Pulmonary artery endothelial cell (primary cell): ENCODE results near the gene XYLT2. TPM values are rescaled to one million over a fixed set of nuclear protein-coding genes. Genes with fewer than 3 reads are reported as not detected.

Experiments
- DNase-seq: peaks from one replicate; pipeline ENCODE4 v3.0.0-alpha.2; 2011; ENCODE audit warnings: low read depth, low spot score
- total RNA-seq: library from RNA; depleted of rRNA; stranded (reverse); fragments of >200 nt; gene quantifications from 2 replicates; pipeline ENCODE4 v1.2.3, GENCODE V29; 2014

Gene XYLT2
- total RNA-seq, 1 donor from 2014 or later: 41.8 TPM

DNA sequence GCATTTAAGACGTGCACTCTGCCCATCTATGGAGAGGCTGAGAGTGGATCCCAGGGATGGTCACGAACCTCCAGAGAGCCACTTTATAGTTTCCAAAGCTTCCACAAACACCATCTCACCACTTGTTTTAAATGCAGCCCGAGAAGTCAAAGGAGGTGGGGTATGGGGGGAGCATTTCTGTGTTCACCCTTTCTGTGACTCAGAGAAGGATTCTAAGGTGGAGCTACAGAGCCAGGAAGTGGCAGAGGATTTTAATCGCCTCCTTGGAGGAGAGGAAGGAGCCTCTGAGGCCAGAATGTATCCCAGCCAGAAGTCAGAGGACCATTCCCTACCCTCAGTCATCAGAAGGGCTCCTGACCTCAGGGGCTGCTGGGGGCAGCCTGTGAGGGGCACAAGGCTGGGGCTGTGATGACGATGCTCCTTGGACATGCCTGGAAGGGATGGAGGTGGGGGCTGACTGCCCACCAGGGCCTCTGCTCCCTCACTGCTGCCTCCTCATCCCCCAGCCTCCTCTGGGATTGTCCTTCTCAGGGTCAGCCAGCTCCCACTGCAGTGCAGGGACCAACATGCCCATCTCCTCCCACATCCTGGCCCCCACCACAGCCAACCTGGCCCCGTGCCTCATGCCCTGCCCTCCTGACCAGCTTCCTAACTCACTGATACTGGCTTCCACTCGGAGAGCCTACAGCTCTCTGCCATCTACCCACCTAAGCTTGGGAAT lies 2.8 kb downstream of the XYLT2 start:
- no peak for DNase-seq

GRCh38 chr17:50349243-50349600 lies 3.3 kb downstream of the XYLT2 start:
- DNase-seq: no peak

GRCh38 chr17:50350733-50351132 lies 4.8 kb downstream of the XYLT2 start:
- no peak for DNase-seq

DNA sequence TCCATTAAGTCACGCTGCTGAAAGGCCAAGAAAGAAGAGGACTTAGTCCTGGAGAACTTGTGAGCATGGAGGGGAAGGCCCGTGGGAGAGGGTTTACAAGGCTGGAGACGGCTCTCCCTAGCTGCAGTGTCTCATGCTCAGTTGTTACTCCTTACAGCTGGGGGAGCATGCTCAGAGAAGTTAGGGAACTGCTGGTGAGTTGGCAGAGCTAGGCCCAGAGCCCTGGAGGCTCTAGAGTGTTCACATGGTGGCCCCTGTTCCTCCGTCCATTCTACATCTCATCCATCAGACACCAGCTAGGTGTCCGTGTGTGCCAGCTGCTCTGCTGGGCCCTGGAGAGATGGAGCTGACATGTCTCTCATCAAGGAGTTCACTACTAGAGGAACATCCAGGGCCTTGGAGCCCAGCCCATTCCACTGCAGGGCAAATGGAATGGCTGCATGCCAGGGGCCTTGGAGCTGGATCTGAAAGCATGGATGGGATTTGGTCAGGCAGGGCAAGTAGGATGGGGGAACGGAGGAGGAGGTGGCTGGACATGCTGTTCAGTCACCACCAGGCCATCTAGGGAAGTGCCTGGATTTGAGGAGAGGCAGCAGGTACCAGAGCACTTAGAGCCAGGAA lies 6.3 kb downstream of the XYLT2 start:
- no peak for DNase-seq

DNA sequence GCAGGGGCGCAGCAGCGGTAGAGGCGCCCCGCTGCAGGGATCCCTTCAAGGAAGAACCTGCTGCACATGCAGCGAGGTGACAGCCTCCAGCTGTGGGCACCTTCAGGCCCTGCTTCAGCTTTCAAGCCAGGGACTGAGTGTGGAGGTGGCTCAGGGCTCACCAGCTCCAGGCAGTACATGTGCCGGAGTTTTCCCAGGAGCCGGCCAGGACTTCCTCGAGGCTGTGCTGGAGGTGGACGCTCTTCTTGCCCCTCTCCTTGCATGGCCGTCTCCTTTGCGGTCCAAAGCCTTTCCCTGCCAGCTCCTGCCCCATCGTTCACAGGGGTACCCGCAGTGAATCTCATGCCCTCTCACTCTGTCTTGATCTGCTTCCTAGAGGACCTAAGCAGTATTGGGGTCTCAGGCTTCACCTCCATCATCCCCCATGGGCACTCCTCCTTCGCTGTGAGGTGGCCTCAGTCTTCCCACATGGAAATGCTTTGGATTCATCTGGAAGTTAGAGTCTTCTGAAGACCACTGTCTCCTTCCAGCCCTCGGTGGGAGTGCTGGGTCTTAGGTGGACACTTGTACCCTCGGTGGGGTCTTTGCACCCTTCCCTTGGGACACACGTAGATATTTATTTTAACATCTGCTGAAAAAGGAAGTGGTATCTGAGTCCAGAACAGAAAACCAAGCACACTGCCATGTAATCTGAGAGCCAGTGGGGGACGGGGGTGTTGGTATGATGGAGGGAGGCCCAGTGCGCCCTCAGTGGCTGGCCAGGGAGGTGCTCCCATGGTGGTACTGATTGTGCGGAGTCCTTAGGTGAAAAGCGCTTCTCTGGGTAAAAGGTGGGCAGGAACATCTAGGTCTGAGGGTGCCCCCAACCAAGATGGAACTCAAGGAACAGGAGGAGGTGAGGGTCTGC lies 7.0 kb downstream of the XYLT2 start:
- DNase-seq: no peak

GRCh38 chr17:50353600-50354195 lies 7.8 kb downstream of the XYLT2 start:
- DNase-seq: no peak

GRCh38 chr17:50354198-50354597 lies 8.3 kb downstream of the XYLT2 start:
- DNase-seq: no peak

DNA sequence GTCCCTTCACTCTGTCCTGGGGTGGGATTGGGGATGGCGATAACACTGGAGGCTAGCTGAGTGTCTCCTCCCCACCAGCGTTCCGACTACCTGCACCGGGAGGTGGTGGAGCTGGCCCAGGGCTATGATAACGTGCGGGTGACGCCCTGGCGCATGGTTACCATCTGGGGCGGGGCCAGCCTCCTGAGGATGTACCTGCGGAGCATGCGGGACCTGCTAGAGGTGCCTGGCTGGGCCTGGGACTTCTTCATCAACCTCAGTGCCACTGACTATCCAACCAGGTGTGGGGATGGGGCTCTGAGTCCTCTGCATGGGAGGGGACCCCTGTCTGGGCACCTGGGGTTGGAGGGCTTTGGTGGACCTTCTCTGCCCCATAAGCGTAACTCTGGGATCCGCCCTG lies 8.8 kb downstream of the XYLT2 start:
- DNase-seq: no peak

GRCh38 chr17:50355336-50355700 lies 9.4 kb downstream of the XYLT2 start:
- no peak for DNase-seq

DNA sequence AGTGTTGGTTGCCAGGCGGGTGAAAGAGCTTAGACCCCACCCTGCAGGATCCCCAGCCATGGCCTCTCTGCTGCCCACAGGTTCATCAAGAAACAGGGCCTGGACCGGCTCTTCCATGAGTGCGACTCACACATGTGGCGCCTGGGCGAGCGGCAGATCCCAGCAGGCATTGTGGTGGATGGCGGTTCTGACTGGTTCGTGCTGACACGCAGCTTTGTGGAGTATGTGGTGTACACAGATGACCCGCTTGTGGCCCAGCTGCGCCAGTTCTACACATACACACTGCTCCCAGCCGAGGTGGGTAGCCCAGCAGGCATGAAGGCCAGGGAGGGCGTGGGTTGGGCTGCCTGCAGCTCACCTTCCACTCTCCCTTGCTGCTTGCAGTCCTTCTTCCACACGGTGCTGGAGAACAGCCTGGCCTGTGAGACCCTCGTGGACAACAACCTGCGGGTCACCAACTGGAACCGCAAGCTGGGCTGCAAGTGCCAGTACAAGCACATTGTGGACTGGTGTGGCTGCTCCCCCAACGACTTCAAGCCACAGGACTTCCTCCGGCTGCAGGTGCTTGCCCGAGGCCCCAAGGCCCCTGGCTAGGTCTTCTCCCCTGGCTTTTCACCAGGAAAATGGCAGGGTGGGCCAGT lies 9.9 kb downstream of the XYLT2 start:
- DNase-seq: no peak

- DNase-seq: no peak
Observed at GRCh38 chr17:50356418-50356817, 10.5 kb downstream of the XYLT2 start.

DNA sequence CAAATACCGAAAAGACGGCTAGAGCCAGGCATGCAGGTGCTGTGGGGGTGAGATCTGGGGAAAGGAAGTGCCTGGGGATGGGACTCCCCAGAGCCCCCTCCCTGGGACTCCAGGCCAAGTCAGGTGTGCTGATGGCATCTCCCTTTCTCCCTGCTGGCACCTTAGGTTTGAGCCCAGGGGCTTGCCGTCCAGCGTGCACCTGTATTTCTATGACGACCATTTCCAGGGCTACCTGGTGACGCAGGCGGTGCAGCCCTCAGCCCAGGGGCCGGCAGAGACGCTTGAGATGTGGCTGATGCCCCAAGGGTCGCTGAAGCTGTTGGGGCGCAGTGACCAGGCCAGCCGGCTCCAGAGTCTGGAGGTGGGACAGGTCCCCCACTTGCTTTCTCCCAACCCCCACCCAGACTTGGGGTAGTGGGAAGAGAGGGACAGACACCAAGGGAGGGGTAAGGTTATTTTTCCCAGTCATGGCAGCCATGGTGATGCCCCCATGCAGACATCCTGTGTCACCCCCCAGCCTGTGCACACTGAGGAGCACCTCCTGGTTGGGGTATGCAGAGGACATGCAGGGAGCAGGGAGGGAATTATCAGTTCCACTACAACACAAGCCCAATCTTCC lies 11.1 kb downstream of the XYLT2 start:
- no peak for DNase-seq

- no peak for DNase-seq
Observed at GRCh38 chr17:50358177-50358576, 12.3 kb downstream of the XYLT2 start.

DNA sequence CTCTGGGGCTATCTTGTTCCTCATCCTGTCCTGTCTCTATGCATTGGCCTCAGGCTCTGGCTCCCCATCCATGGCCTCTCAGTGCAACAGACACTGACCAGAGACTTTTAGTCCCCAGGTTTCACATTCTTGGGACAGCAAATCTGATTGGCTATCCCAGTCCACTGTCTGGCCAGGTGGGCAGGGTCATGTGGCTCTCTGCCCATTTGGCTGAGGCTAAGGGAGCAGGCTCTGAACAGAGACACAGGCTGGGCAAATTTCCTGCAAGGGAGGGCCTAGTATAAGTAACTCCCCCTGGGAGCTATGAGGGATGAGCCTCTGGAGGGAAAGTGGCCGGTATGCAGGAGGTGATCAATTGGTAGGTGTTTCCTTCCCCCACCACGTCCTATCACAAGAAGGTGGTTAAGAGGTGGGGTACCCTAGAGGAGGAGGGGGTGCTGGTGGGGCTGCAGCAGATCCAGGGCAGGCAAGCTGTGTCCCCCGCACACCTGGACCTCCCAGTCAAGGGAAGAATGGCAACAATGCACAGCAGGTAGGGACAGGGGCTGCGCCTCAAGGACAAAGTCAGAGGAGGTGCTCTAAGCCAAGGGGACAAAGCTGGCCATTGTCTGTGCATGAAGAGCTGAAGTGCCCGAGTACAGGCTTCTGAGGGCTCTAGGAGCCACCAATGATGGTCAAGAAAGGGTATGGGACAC lies 13.2 kb downstream of the XYLT2 start:
- DNase-seq: no peak

GRCh38 chr17:50359998-50360461 lies 14.1 kb downstream of the XYLT2 start:
- DNase-seq: no peak

DNA sequence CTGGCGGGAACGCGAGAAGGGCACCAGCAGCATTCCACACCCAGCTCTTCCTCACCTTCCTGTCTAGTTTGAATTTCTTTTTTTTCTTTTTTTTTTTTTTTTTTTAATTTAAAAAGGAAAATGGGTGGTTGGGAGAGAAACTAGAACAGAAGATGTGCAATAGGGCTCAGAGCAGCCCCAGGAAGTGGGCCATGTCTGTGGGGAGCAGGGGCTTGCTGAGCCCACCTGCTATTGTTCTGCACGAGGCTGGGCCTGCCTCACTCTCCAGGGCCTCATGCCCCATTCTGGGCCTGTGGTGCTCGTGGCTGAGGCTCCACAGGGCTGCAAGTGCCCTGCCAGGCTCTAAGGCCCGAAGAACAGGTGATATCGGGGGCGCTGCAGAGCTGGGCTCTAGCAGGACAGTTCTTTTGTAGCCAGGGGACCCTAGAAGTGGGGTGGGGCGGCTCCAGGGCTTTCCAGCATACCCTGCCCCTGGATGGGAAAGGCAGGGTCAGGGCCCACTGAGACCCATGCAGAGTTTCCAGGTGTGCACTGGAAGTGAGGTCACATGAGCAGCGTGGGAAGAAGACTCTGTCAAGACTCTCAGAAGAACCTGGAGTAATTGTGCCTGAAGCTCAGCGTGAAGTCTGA lies 14.7 kb downstream of the XYLT2 start:
- no peak for DNase-seq

DNA sequence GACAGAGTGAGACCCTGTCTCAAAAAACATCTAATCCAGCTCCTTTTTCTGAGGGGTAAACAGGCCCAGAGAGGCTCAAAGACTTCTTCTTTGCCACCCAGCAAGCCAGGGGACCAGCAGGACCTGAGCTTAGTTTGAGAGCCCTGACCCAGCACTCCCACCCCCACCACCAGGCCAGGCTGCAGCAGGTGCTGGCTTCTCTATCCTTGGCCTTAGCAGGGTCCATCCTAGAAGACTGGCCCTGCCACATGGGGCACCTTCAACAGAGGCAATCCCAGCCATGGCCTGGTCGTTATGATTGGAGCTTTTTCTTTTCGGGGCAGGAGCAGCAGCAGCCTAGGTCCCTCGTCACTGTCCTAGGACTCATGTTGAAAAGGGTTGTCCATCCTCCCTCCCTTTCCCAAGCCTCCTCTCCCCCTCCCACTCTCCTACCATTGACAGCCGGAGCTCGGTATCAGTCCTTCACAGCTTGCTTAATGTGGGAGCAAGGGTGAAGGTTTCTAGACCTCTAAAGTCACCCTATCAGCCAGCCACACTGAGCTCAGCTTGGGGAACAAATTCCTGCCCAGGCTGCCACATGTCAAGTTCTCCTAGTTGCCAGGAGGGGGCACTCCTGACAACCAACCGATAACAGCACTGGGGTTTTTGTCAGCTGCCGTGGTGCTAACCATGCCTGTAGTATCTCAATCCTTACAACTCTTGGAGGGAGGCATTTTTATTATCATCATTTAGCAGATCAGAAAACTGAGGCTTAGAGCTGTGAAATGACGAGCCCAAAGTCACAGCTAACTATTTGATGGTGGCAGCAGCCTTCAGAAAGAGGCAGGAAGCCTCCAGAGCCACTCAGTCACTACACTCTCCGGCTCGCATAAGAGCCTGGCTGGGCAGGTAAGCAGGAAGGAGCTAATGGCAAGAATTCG lies 15.9 kb downstream of the XYLT2 start:
- peak; percentile 37 for DNase-seq

- DNase-seq: no peak
Observed at GRCh38 chr17:50362661-50363060, 16.7 kb downstream of the XYLT2 start.
